HG03575 (cell line): ENCODE results near the gene RCAN2.

Source experiments
- ATAC-seq: cut with Tn5 transposase; IDR thresholded peaks from one replicate; pipeline ENCODE4 v1.9.1; 2021; ENCODE audit not compliant: unreplicated experiment, insufficient number of reproducible peaks, low FRiP score; ENCODE audit errors: extremely low read depth

RCAN2 gene

GRCh38 chr6:46323312-46323965 lies 167.8 kb downstream of the RCAN2 start:
- no peak for ATAC-seq

GRCh38 chr6:46320505-46320904 lies 170.7 kb downstream of the RCAN2 start:
- no peak for ATAC-seq

GRCh38 chr6:46315589-46315988 lies 175.7 kb downstream of the RCAN2 start:
- ATAC-seq, result no peak

GRCh38 chr6:46312654-46313053 lies 178.6 kb downstream of the RCAN2 start:
- ATAC-seq, result no peak

GRCh38 chr6:46310196-46310595 lies 181.1 kb downstream of the RCAN2 start:
- no peak for ATAC-seq

GRCh38 chr6:46306431-46306830 lies 184.8 kb downstream of the RCAN2 start:
- no peak for ATAC-seq

- no peak for ATAC-seq
Measured at GRCh38 chr6:46305833-46306232, 185.4 kb downstream of the RCAN2 start.

- ATAC-seq, result no peak
Measured at GRCh38 chr6:46305236-46305635, 186.0 kb downstream of the RCAN2 start.

GRCh38 chr6:46302816-46303215 lies 188.4 kb downstream of the RCAN2 start:
- no peak for ATAC-seq

GRCh38 chr6:46302176-46302575 lies 189.1 kb downstream of the RCAN2 start:
- ATAC-seq, result no peak

- ATAC-seq, result no peak
Measured at GRCh38 chr6:46299253-46299652, 192.0 kb downstream of the RCAN2 start.

- no peak for ATAC-seq
Measured at GRCh38 chr6:46296586-46296985, 194.7 kb downstream of the RCAN2 start.

- peak; percentile 85 for ATAC-seq
Measured at GRCh38 chr6:46293641-46294316, 197.5 kb downstream of the RCAN2 start.

GRCh38 chr6:46291880-46292279 lies 199.4 kb downstream of the RCAN2 start:
- ATAC-seq, result no peak

GRCh38 chr6:46291275-46291633 lies 200.0 kb downstream of the RCAN2 start:
- ATAC-seq, result no peak

- ATAC-seq, result no peak
Measured at GRCh38 chr6:46290421-46291274, 200.6 kb downstream of the RCAN2 start.

- ATAC-seq, result no peak
Measured at GRCh38 chr6:46289898-46290297, 201.4 kb downstream of the RCAN2 start.

- no peak for ATAC-seq
Measured at GRCh38 chr6:46288835-46289234, 202.4 kb downstream of the RCAN2 start.

GRCh38 chr6:46287681-46288080 lies 203.6 kb downstream of the RCAN2 start:
- ATAC-seq, result no peak

- no peak for ATAC-seq
Measured at GRCh38 chr6:46287043-46287442, 204.2 kb downstream of the RCAN2 start.
